Measurements from ENCODE around the gene PRTFDC1.

- TF ChIP-seq CTCF (IDR thresholded peaks at IDR 0.05) (no peak), POLR2AphosphoS5 (IDR thresholded peaks at IDR 0.05) (no peak)
These were observed 79.6 kb downstream of the PRTFDC1 start for GRCh38 chr10:24872790-24873182.
